ENCODE data around the gene NDFIP1.

NDFIP1 gene

DNA sequence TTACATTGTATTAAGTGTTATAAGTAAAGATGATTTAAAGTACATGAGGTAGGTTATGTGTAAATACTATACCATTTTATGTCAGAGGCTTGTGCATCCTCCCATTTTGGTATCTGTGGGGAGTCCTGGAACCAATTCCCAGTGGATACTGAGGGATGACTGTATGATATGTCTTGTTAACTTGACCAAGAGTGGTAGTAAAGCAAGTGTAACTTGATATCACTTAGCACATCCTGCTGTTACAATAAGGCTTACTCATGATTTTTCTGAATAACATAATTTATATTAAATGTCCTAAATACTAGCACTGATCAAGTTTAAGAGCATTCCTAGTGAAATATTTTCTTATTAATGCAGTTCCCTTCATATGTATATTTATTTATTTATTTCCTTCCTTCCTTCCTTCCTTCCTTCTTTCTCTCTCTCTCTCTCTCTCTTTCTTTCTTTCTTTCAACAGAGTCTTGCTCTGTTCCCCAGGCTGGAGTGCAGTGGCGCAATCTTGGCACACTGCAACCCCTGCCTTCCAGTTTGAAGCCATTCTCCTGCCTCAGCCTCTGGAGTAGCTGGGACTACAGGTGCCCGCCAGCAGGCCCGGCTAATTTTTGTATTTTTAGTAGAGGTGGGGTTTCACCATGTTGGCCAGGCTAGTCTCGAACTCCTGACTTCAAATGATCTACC is 7.5 kb downstream of the NDFIP1 start:
- in situ Hi-C loops (cut with MboI; ENCODE audit: low pct_unique_long_range_greater_than_20kb, low sequenced_read_pairs, unreplicated experiment): no loop called here
- TF ChIP-seq CTCF (IDR thresholded peaks at IDR 0.05; ENCODE audit: extremely low read depth, insufficient read depth, missing control alignments): no peak
- no peak for DNase-seq (ENCODE audit: low spot score)

GRCh38 chr5:142117579-142118151 is 9.1 kb downstream of the NDFIP1 start:
- no peak for DNase-seq (ENCODE audit: low spot score)
- no peak for TF ChIP-seq CTCF (IDR thresholded peaks at IDR 0.05; ENCODE audit: extremely low read depth, insufficient read depth, missing control alignments)
- in situ Hi-C loops (cut with MboI; ENCODE audit: low pct_unique_long_range_greater_than_20kb, low sequenced_read_pairs, unreplicated experiment): no loop called here

DNA sequence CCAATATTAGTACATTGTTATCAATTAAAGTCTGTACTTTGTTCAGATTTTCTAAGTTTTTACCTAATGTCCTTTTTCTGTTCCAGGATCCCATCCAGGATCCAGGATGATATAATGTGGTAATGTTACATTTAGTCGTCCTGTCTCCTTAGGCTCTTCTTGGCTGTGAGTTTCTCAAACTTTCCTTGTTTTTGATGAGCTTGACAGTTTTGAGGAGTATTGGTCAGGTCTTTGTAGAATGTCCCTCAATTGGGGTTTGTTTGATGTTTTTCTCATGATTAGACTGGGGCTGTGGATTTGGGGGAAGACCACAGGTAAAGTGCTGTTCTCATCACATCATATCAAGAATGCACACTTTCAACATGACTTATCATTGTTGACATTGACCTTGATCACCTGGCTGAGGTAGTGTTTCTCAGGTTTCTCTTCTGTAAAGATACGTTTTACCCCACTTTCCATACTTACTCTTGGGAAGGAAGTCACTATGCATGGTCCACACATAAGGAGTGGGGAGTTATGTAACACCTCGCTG is 9.6 kb downstream of the NDFIP1 start:
- in situ Hi-C loops (cut with MboI; ENCODE audit: low pct_unique_long_range_greater_than_20kb, low sequenced_read_pairs, unreplicated experiment): no loop called here
- no peak for TF ChIP-seq CTCF (IDR thresholded peaks at IDR 0.05; ENCODE audit: extremely low read depth, insufficient read depth, missing control alignments)
- no peak for DNase-seq (ENCODE audit: low spot score)

DNA sequence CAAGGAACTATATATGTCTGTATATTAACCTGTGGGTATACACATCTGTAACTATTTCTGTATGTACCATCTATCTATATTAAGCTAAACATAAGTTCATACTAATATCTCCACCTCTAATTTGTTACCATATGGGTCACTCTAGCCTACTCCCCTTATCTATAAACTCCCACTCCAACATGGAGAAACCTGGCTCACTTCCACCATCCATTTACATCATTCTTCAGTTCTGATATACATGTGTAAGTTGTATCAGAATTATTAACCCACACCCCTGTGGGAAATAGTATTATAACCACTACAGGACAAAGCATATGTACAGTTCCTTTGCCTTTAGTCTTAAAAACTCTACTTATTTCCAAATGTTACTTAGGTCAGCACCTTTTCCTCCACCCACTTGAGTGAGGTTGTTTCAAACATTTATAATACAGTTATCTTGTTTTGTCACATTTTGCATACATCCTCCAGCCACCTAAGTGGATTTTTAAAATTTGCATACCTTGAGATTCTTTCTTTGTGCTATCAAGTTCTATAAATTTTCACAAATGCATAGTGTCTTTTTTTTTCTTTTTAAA is 10.6 kb downstream of the NDFIP1 start:
- DNase-seq (ENCODE audit: low spot score): no peak
- in situ Hi-C loops (cut with MboI; ENCODE audit: low pct_unique_long_range_greater_than_20kb, low sequenced_read_pairs, unreplicated experiment): no loop called here
- no peak for TF ChIP-seq CTCF (IDR thresholded peaks at IDR 0.05; ENCODE audit: extremely low read depth, insufficient read depth, missing control alignments)

DNA sequence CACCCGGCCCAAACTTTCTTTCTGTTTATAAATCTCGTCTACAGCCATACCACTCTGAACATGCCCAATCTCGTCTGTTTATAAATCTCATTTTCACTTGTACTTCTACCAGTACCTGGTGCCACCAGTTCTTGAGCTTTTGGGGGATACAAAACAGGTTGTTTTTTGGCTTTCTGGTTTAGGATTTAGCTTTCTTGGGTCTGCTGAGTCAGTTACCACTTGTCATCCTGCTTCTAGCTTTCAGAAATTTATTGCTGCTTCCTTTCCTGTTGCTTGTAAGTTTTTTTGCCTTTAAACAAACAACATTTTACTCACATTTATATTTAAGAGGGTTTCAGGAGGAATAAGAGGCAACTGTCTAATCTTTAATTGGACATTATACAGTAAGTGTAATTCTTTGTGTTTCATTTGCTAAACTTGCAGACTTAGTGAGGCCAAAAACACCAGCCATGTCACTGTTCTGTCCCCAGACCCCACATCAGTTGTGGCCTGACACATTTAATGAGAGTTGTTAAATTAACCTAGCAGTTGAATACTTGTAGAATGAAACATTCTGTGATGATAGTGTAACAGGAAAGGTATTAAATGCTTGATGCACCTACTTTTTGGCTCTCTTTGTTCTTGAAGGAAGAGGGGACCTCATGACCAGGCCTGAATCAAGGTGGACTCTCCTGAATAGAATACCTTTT is 11.8 kb downstream of the NDFIP1 start:
- TF ChIP-seq CTCF (IDR thresholded peaks at IDR 0.05; ENCODE audit: extremely low read depth, insufficient read depth, missing control alignments): no peak
- no peak for DNase-seq (ENCODE audit: low spot score)
- in situ Hi-C loops (cut with MboI; ENCODE audit: low pct_unique_long_range_greater_than_20kb, low sequenced_read_pairs, unreplicated experiment): no loop called here

- no peak for TF ChIP-seq CTCF (IDR thresholded peaks at IDR 0.05; ENCODE audit: extremely low read depth, insufficient read depth, missing control alignments)
- in situ Hi-C loops (cut with MboI; ENCODE audit: low pct_unique_long_range_greater_than_20kb, low sequenced_read_pairs, unreplicated experiment): no loop called here
- DNase-seq (ENCODE audit: low spot score): no peak
These were observed 13.5 kb downstream of the NDFIP1 start for GRCh38 chr5:142122121-142122520.

Data from GM13977 (cell line).